Activated naive CD4-positive, alpha-beta T cell treated with anti-CD3 and anti-CD28 coated beads, Interleukin-2, amount 50 U/mL, for 24 hours (primary cell): ENCODE data around the gene OGN.

Experiments
- H3K27ac Mint-ChIP-seq: one replicate; pipeline ENCODE4 v1.8.0; 2021; ENCODE audit warnings: mild to moderate bottlenecking, mixed read lengths
- H3K27me3 Mint-ChIP-seq: one replicate; pipeline ENCODE4 v1.8.0; 2021; ENCODE audit warnings: mixed read lengths
- H3K36me3 Mint-ChIP-seq: one replicate; pipeline ENCODE4 v1.8.0; 2021; ENCODE audit warnings: mixed read lengths
- H3K4me1 Mint-ChIP-seq: one replicate; pipeline ENCODE4 v1.8.0; 2021; ENCODE audit warnings: mixed read lengths
- H3K4me3 Mint-ChIP-seq: one replicate; pipeline ENCODE4 v1.8.0; 2021; ENCODE audit warnings: mild to moderate bottlenecking, mixed read lengths
- H3K9me3 Mint-ChIP-seq: one replicate; pipeline ENCODE4 v1.8.0; 2021; ENCODE audit warnings: mixed read lengths

Gene OGN

GRCh38 chr9:92384375-92384774, 20.0 kb downstream of the OGN start:
- peaks cover 5% of the 10 kb centered on the region for H3K4me1 Mint-ChIP-seq
- no peaks in the 10 kb centered on the region for H3K9me3 Mint-ChIP-seq
- H3K27ac Mint-ChIP-seq, result no peak overlapping the region
- H3K27me3 Mint-ChIP-seq, result no peaks in the 10 kb centered on the region
- peaks cover under 1% of the 10 kb centered on the region for H3K36me3 Mint-ChIP-seq
- H3K4me3 Mint-ChIP-seq, result no peak overlapping the region

GRCh38 chr9:92381775-92382174, 22.6 kb downstream of the OGN start:
- no peak overlapping the region for H3K27ac Mint-ChIP-seq
- H3K9me3 Mint-ChIP-seq, result no peaks in the 10 kb centered on the region
- peaks cover 6% of the 10 kb centered on the region for H3K36me3 Mint-ChIP-seq
- H3K27me3 Mint-ChIP-seq, result no peaks in the 10 kb centered on the region
- no peak overlapping the region for H3K4me3 Mint-ChIP-seq
- peaks cover 13% of the 10 kb centered on the region for H3K4me1 Mint-ChIP-seq

- peaks cover 9% of the 10 kb centered on the region for H3K9me3 Mint-ChIP-seq
- H3K27me3 Mint-ChIP-seq, result no peaks in the 10 kb centered on the region
- H3K4me1 Mint-ChIP-seq, result peaks cover 13% of the 10 kb centered on the region
- H3K36me3 Mint-ChIP-seq, result peaks cover 13% of the 10 kb centered on the region
- H3K4me3 Mint-ChIP-seq, result no peak overlapping the region
- H3K27ac Mint-ChIP-seq, result no peak overlapping the region
These were observed 23.8 kb downstream of the OGN start for GRCh38 chr9:92380603-92381002.

GRCh38 chr9:92378865-92379560, 25.4 kb downstream of the OGN start:
- peaks cover 23% of the 10 kb centered on the region for H3K36me3 Mint-ChIP-seq

GRCh38 chr9:92377876-92378275, 26.5 kb downstream of the OGN start:
- H3K36me3 Mint-ChIP-seq, result peaks cover 23% of the 10 kb centered on the region
- H3K4me3 Mint-ChIP-seq, result no peak overlapping the region
- peaks cover 13% of the 10 kb centered on the region for H3K4me1 Mint-ChIP-seq
- H3K27me3 Mint-ChIP-seq, result no peaks in the 10 kb centered on the region
- H3K27ac Mint-ChIP-seq, result no peak overlapping the region
- H3K9me3 Mint-ChIP-seq, result peaks cover 19% of the 10 kb centered on the region

More at GRCh38 chr9:92378865-92379560, 25.4 kb downstream of the OGN start:
- Mint-ChIP-seq H3K4me3 (no peak overlapping the region), H3K4me1 (peaks cover 13% of the 10 kb centered on the region), H3K27ac (no peak overlapping the region), H3K27me3 (no peaks in the 10 kb centered on the region), H3K9me3 (peaks cover 17% of the 10 kb centered on the region)

- no peaks in the 10 kb centered on the region for H3K27me3 Mint-ChIP-seq
- no peaks in the 10 kb centered on the region for H3K4me1 Mint-ChIP-seq
- no peak overlapping the region for H3K4me3 Mint-ChIP-seq
- H3K9me3 Mint-ChIP-seq, result peaks cover 23% of the 10 kb centered on the region
- H3K27ac Mint-ChIP-seq, result no peak overlapping the region
- peaks cover 24% of the 10 kb centered on the region for H3K36me3 Mint-ChIP-seq
These were observed 31.2 kb downstream of the OGN start for GRCh38 chr9:92373167-92373566.

- no peak overlapping the region for H3K27ac Mint-ChIP-seq
- no peak overlapping the region for H3K4me3 Mint-ChIP-seq
These were observed 35.3 kb downstream of the OGN start for GRCh38 chr9:92369075-92369474.

GRCh38 chr9:92360083-92360482, 44.3 kb downstream of the OGN start:
- Mint-ChIP-seq H3K27ac (no peak overlapping the region), H3K4me1 (no peaks in the 10 kb centered on the region), H3K36me3 (peaks cover 20% of the 10 kb centered on the region), H3K9me3 (no peaks in the 10 kb centered on the region), H3K4me3 (no peak overlapping the region), H3K27me3 (no peaks in the 10 kb centered on the region)

More at GRCh38 chr9:92369075-92369474, 35.3 kb downstream of the OGN start:
- peaks cover 6% of the 10 kb centered on the region for H3K9me3 Mint-ChIP-seq
- H3K36me3 Mint-ChIP-seq, result peaks cover 10% of the 10 kb centered on the region
- H3K27me3 Mint-ChIP-seq, result no peaks in the 10 kb centered on the region
- H3K4me1 Mint-ChIP-seq, result no peaks in the 10 kb centered on the region

GRCh38 chr9:92359394-92359995, 44.9 kb downstream of the OGN start:
- Mint-ChIP-seq H3K27me3 (no peaks in the 10 kb centered on the region), H3K9me3 (no peaks in the 10 kb centered on the region), H3K4me3 (no peak overlapping the region), H3K36me3 (peaks cover 19% of the 10 kb centered on the region), H3K4me1 (no peaks in the 10 kb centered on the region), H3K27ac (no peak overlapping the region)

- no peak overlapping the region for H3K4me3 Mint-ChIP-seq
- H3K9me3 Mint-ChIP-seq, result no peaks in the 10 kb centered on the region
- H3K27ac Mint-ChIP-seq, result no peak overlapping the region
- H3K36me3 Mint-ChIP-seq, result peaks cover 18% of the 10 kb centered on the region
- no peaks in the 10 kb centered on the region for H3K27me3 Mint-ChIP-seq
- H3K4me1 Mint-ChIP-seq, result no peaks in the 10 kb centered on the region
These were observed 51.3 kb downstream of the OGN start for GRCh38 chr9:92353051-92353450.

GRCh38 chr9:92350740-92351133, 53.6 kb downstream of the OGN start:
- H3K27me3 Mint-ChIP-seq, result no peaks in the 10 kb centered on the region
- H3K4me3 Mint-ChIP-seq, result no peak overlapping the region
- H3K27ac Mint-ChIP-seq, result no peak overlapping the region
- no peaks in the 10 kb centered on the region for H3K9me3 Mint-ChIP-seq
- no peaks in the 10 kb centered on the region for H3K4me1 Mint-ChIP-seq
- H3K36me3 Mint-ChIP-seq, result peaks cover 9% of the 10 kb centered on the region

- Mint-ChIP-seq H3K36me3 (peaks cover 7% of the 10 kb centered on the region), H3K27me3 (no peaks in the 10 kb centered on the region), H3K4me3 (no peak overlapping the region), H3K4me1 (no peaks in the 10 kb centered on the region), H3K9me3 (no peaks in the 10 kb centered on the region), H3K27ac (no peak overlapping the region)
These were observed 54.3 kb downstream of the OGN start for GRCh38 chr9:92349771-92350739.

GRCh38 chr9:92345582-92345981, 58.8 kb downstream of the OGN start:
- Mint-ChIP-seq H3K9me3 (no peaks in the 10 kb centered on the region), H3K4me3 (no peak overlapping the region), H3K4me1 (no peaks in the 10 kb centered on the region)

GRCh38 chr9:92342825-92343488, 61.4 kb downstream of the OGN start:
- Mint-ChIP-seq H3K9me3 (no peaks in the 10 kb centered on the region), H3K27me3 (no peaks in the 10 kb centered on the region), H3K4me1 (no peaks in the 10 kb centered on the region), H3K4me3 (no peak overlapping the region), H3K27ac (no peak overlapping the region), H3K36me3 (peaks cover 18% of the 10 kb centered on the region)

More at GRCh38 chr9:92345582-92345981, 58.8 kb downstream of the OGN start:
- peaks cover 9% of the 10 kb centered on the region for H3K36me3 Mint-ChIP-seq
- no peaks in the 10 kb centered on the region for H3K27me3 Mint-ChIP-seq
- H3K27ac Mint-ChIP-seq, result no peak overlapping the region

- H3K36me3 Mint-ChIP-seq, result peaks cover 17% of the 10 kb centered on the region
- H3K27ac Mint-ChIP-seq, result no peak overlapping the region
- no peak overlapping the region for H3K4me3 Mint-ChIP-seq
- H3K4me1 Mint-ChIP-seq, result no peaks in the 10 kb centered on the region
- H3K27me3 Mint-ChIP-seq, result no peaks in the 10 kb centered on the region
- H3K9me3 Mint-ChIP-seq, result no peaks in the 10 kb centered on the region
These were observed 62.8 kb downstream of the OGN start for GRCh38 chr9:92341578-92341977.
